Neuronal stem cell (in vitro differentiated cells): ENCODE results near the gene STAB1.
A peak's percentile ranks its signal among the peaks of the same experiment; 100 is the strongest.

Experiments used
- DNase-seq: peaks from one replicate; pipeline ENCODE4 v3.0.0-alpha.2; 2013; ENCODE audit warnings: low spot score
- H2AFZ ChIP-seq: one replicate; pipeline ENCODE4 v1.6.1; 2013; ENCODE audit warnings: mild to moderate bottlenecking, low read length, inconsistent platforms
- H2AK5ac ChIP-seq: 2 replicates; pipeline ENCODE4 v1.6.1; 2013; ENCODE audit warnings: low read depth, mild to moderate bottlenecking, inconsistent platforms, low read length, moderate library complexity, mixed read lengths
- H2BK120ac ChIP-seq: 2 replicates; pipeline ENCODE4 v1.6.1; 2013; ENCODE audit warnings: low read depth, mild to moderate bottlenecking, inconsistent platforms, low read length, moderate library complexity, mixed read lengths
- H2BK12ac ChIP-seq: one replicate; pipeline ENCODE4 v1.6.1; 2013; ENCODE audit warnings: low read length, inconsistent platforms
- H2BK15ac ChIP-seq: 2 replicates; pipeline ENCODE4 v1.6.1; 2013; ENCODE audit warnings: mild to moderate bottlenecking, low read length, inconsistent platforms, mixed read lengths
- H2BK5ac ChIP-seq: one replicate; pipeline ENCODE4 v1.6.1; 2013; ENCODE audit warnings: inconsistent platforms, mild to moderate bottlenecking, low read length, moderate library complexity
- H3K14ac ChIP-seq: one replicate; pipeline ENCODE4 v1.6.1; 2013; ENCODE audit warnings: low read length, inconsistent platforms
- H3K18ac ChIP-seq: 2 replicates; pipeline ENCODE4 v1.6.1; 2013; ENCODE audit warnings: low read length, inconsistent platforms
- H3K23ac ChIP-seq: 2 replicates; pipeline ENCODE4 v1.6.1; 2013; ENCODE audit warnings: low read depth, mild to moderate bottlenecking, mixed read lengths, low read length, inconsistent platforms; ENCODE audit not compliant: poor library complexity
- H3K27ac ChIP-seq: replicated peaks from 3 replicates; pipeline ENCODE4 v1.5.1; 2013; ENCODE audit warnings: low read length, inconsistent platforms
- H3K27me3 ChIP-seq, 3 experiments: 2 replicates each; pipeline ENCODE4 v1.6.1; 2013; ENCODE audit warnings: low read length in 3 of 3, mild to moderate bottlenecking in 2 of 3, inconsistent platforms in 1 of 3, low read depth in 1 of 3, mixed read lengths in 1 of 3, moderate library complexity in 1 of 3; ENCODE audit not compliant: control insufficient read depth in 3 of 3, insufficient read depth in 3 of 3
- H3K36me3 ChIP-seq, 2 donors: replicated peaks in 1 of 2; 2 replicates each; pipeline ENCODE4 v1.6.1; 2013; ENCODE audit warnings: low read length in 2 of 2; ENCODE audit not compliant: control insufficient read depth in 2 of 2, insufficient read depth in 2 of 2
- H3K4ac ChIP-seq: 2 replicates; pipeline ENCODE4 v1.6.1; 2013; ENCODE audit warnings: inconsistent platforms, mild to moderate bottlenecking, low read length, moderate library complexity
- H3K4me1 ChIP-seq, 2 donors: 1 replicate in 1 of 2; 2 replicates in 1 of 2; pipeline ENCODE4 v1.6.1; 2013; ENCODE audit warnings: low read length in 2 of 2, low read depth in 1 of 2; ENCODE audit not compliant: control insufficient read depth in 2 of 2, insufficient read depth in 1 of 2
- H3K4me2 ChIP-seq: one replicate; pipeline ENCODE4 v1.6.1; 2013; ENCODE audit warnings: mild to moderate bottlenecking, low read length, inconsistent platforms; ENCODE audit not compliant: insufficient read depth, poor library complexity, severe bottlenecking
- H3K4me3 ChIP-seq, 2 donors: 2 replicates each; pipeline ENCODE4 v1.5.1; 2013; ENCODE audit warnings: low read length in 2 of 2, mild to moderate bottlenecking in 2 of 2, inconsistent platforms in 1 of 2, moderate library complexity in 1 of 2
- H3K79me1 ChIP-seq: one replicate; pipeline ENCODE4 v1.6.1; 2013; ENCODE audit warnings: low read depth, mild to moderate bottlenecking, inconsistent platforms, low read length, moderate library complexity
- H3K9ac ChIP-seq: one replicate; pipeline ENCODE4 v1.6.1; 2013; ENCODE audit warnings: mild to moderate bottlenecking, low read depth, low read length, inconsistent platforms; ENCODE audit not compliant: poor library complexity
- H3K9me3 ChIP-seq, 2 donors: replicated peaks in 1 of 2; 2 replicates each; pipeline versions ENCODE3 to v1.6.1; 2013; ENCODE audit warnings: low read length in 2 of 2, mild to moderate bottlenecking in 2 of 2, inconsistent platforms in 1 of 2, low read depth in 1 of 2, mixed read lengths in 1 of 2, moderate library complexity in 1 of 2; ENCODE audit not compliant: control insufficient read depth in 2 of 2, insufficient read depth in 1 of 2
- H4K8ac ChIP-seq: one replicate; pipeline ENCODE4 v1.6.1; 2013; ENCODE audit warnings: low read depth, mild to moderate bottlenecking, inconsistent platforms, low read length, moderate library complexity
- H4K91ac ChIP-seq: one replicate; pipeline ENCODE4 v1.6.1; 2013; ENCODE audit warnings: low read length, low read depth, mild to moderate bottlenecking, inconsistent platforms; ENCODE audit not compliant: poor library complexity
- WGBS, 2 donors: extraction: QIAGEN DNeasy Blood & Tissue Kit; methylation state at CpG; one replicate each; pipeline ENCODE4 v1.1.7; 2013; ENCODE audit warnings: missing lambda C conversion rate in 2 of 2, mixed read lengths in 1 of 2; ENCODE audit not compliant: insufficient read length in 2 of 2, insufficient replicate concordance in 1 of 2; ENCODE audit errors: extremely low coverage in 2 of 2; 5-methylcytosine and 5-hydroxymethylcytosine counted together

Gene STAB1

DNA sequence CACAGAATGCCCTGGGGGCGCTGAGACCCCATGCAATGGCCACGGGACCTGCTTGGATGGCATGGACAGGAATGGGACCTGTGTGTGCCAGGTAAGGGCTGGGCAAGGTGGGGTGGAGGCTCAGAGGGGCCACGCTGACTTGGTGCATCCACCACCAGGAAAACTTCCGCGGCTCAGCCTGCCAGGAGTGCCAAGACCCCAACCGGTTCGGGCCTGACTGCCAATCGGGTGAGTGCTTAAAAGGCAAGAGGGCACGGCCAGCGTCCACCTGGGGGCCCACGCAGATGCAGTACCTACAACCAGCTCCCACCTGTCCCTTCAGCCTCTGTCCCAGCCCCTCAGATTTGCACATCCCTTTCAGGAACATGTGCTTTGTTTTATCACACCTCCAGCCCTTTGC is 6.9 kb downstream of the STAB1 start:
- WGBS, 2 donors, result no CpG with 5 or more reads among the region's 11 CpGs
- no peak overlapping the region for H2AFZ ChIP-seq
- no peak overlapping the region for H3K14ac ChIP-seq
- H3K4me1 ChIP-seq, result peaks cover 0 to 13% of the 10 kb centered on the region in 2 donors
- H3K4me3 ChIP-seq, result no peak overlapping the region
- H4K8ac ChIP-seq, result no peak overlapping the region
- peaks cover 2% of the 10 kb centered on the region for H3K79me1 ChIP-seq
- H3K18ac ChIP-seq, result no peak overlapping the region
- no peaks in the 10 kb centered on the region for H3K36me3 ChIP-seq
- peak overlapping the region; percentile 58 for H2AK5ac ChIP-seq
- no peak for DNase-seq
- peak overlapping the region; percentile 22 for H2BK12ac ChIP-seq
- no peak overlapping the region for H3K4ac ChIP-seq
- no peak overlapping the region for H3K23ac ChIP-seq
- H3K9ac ChIP-seq, result no peak overlapping the region
- peaks cover 0 to 22% (median 0%) of the 10 kb centered on the region in 3 experiments for H3K27me3 ChIP-seq
- H2BK120ac ChIP-seq, result no peak overlapping the region
- no peak overlapping the region for H4K91ac ChIP-seq
- H2BK5ac ChIP-seq, result peak overlapping the region; percentile 10
- peak overlapping the region; percentile 58 for H2BK15ac ChIP-seq
- no peak overlapping the region for H3K4me2 ChIP-seq
- H3K9me3 ChIP-seq, result no peaks in the 10 kb centered on the region
- H3K27ac ChIP-seq, result no peak overlapping the region

DNA sequence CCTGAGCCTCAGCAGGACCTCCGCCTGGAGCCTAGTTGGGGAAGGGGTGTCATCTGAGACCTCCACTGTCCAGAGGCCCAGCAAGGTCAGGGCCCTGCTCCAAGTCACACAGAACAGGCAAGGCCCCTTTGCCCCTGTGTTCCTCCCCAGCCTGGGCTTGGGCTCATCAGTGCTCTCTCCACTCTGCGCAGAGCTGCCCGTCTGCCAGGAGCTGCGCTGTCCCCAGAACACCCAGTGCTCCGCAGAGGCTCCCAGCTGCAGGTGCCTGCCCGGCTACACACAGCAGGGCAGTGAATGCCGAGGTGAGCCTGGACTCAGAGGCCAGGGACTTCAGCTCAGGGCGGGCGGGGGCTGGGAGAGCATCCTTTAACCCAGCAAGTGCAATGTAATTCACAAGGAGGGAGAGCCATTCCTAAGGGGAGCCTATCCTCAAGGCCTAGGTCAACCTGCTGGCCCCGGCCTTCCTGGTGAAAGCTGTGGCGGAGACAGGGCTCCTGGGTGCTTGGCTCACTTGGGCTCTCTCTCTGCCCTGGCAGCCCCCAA is 7.7 kb downstream of the STAB1 start:
- no peak overlapping the region for H3K4me3 ChIP-seq
- H3K4me2 ChIP-seq, result no peak overlapping the region
- no CpG with 5 or more reads among the region's 11 CpGs for WGBS, 2 donors
- peak overlapping the region; percentile 49 for H2BK15ac ChIP-seq
- H2BK120ac ChIP-seq, result no peak overlapping the region
- H2AK5ac ChIP-seq, result peak overlapping the region; percentile 96
- H3K23ac ChIP-seq, result no peak overlapping the region
- H4K8ac ChIP-seq, result no peak overlapping the region
- H3K4ac ChIP-seq, result no peak overlapping the region
- no peak overlapping the region for H3K9ac ChIP-seq
- no peak overlapping the region for H3K14ac ChIP-seq
- H2AFZ ChIP-seq, result no peak overlapping the region
- no peak overlapping the region for H3K27ac ChIP-seq
- H3K79me1 ChIP-seq, result peaks cover 2% of the 10 kb centered on the region
- H4K91ac ChIP-seq, result no peak overlapping the region
- peaks cover 0 to 17% of the 10 kb centered on the region in 2 donors for H3K4me1 ChIP-seq
- no peaks in the 10 kb centered on the region for H3K36me3 ChIP-seq
- no peak overlapping the region for H3K18ac ChIP-seq
- DNase-seq, result no peak
- peaks cover 0 to 22% (median 0%) of the 10 kb centered on the region in 3 experiments for H3K27me3 ChIP-seq
- H2BK12ac ChIP-seq, result no peak overlapping the region
- H3K9me3 ChIP-seq, result no peaks in the 10 kb centered on the region
- no peak overlapping the region for H2BK5ac ChIP-seq

DNA sequence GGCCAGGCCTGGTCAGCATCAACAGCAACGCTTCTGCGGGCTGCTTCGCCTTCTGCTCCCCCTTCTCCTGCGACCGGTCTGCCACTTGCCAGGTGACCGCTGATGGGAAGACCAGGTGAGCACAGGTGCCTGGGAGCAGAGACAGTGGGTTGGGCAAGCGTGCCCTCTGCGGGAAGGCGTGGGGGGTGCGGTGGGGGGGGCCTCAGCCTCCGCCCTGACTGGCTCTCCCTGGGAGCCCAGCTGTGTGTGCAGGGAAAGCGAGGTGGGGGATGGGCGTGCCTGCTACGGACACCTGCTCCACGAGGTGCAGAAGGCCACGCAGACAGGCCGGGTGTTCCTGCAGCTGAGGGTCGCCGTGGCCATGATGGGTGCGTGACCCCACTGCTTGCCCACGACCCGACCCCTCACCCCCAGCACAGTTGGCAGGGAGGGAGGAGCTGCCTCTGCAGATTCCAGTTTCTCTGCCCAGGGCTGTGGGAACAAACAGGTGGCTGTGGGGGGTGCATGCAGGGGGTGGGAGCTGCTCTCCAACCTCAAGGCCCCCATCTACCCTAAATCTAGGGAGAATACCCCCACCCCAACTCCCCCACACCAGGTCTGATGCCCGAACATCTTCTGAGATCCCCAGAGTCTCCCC is 8.8 kb downstream of the STAB1 start:
- peak overlapping the region; percentile 96 for H2AK5ac ChIP-seq
- no peaks in the 10 kb centered on the region for H3K9me3 ChIP-seq
- no peak overlapping the region for H3K9ac ChIP-seq
- H3K27me3 ChIP-seq, result peaks cover 0 to 21% (median 0%) of the 10 kb centered on the region in 3 experiments
- H3K36me3 ChIP-seq, result no peaks in the 10 kb centered on the region
- no peak overlapping the region for H4K8ac ChIP-seq
- no peak overlapping the region for H3K4me2 ChIP-seq
- WGBS, 2 donors, result no CpG with 5 or more reads among the region's 23 CpGs
- no peak overlapping the region for H3K27ac ChIP-seq
- DNase-seq, result no peak
- H2BK12ac ChIP-seq, result no peak overlapping the region
- H3K4me1 ChIP-seq, result peaks cover 0 to 17% of the 10 kb centered on the region in 2 donors
- H4K91ac ChIP-seq, result no peak overlapping the region
- no peak overlapping the region for H2AFZ ChIP-seq
- H2BK120ac ChIP-seq, result no peak overlapping the region
- H2BK5ac ChIP-seq, result peak overlapping the region; percentile 13
- H3K79me1 ChIP-seq, result peaks cover 2% of the 10 kb centered on the region
- peak overlapping the region; percentile 65 for H3K23ac ChIP-seq
- peak overlapping the region; percentile 84 for H3K4ac ChIP-seq
- peak overlapping the region; percentile 89 for H3K18ac ChIP-seq
- peak overlapping the region; percentile 91 for H2BK15ac ChIP-seq
- H3K4me3 ChIP-seq, result no peak overlapping the region
- no peak overlapping the region for H3K14ac ChIP-seq

DNA sequence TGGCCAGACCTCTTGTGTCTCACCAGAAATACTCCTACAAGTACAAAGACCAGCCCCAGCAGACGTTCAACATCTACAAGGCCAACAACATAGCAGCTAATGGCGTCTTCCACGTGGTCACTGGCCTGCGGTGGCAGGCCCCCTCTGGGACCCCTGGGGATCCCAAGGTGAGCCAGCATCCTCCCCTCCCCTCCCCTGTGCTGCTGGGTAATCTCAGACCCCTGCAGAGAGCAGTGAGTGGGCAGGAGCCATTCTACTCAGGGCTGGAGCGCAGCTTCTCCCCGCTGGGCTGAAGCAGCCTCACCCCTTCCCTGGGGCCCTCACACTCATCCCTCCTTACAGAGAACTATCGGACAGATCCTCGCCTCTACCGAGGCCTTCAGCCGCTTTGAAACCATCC is 9.8 kb downstream of the STAB1 start:
- peaks cover 0 to 17% of the 10 kb centered on the region in 2 donors for H3K4me1 ChIP-seq
- H2BK15ac ChIP-seq, result peak overlapping the region; percentile 39
- no peak overlapping the region for H3K4me2 ChIP-seq
- no peak overlapping the region for H3K9ac ChIP-seq
- H3K4me3 ChIP-seq, result no peak overlapping the region
- H3K9me3 ChIP-seq, result no peaks in the 10 kb centered on the region
- no peak overlapping the region for H2BK120ac ChIP-seq
- H2AK5ac ChIP-seq, result peak overlapping the region; percentile 84
- no peak overlapping the region for H2BK5ac ChIP-seq
- H4K8ac ChIP-seq, result no peak overlapping the region
- peak overlapping the region; percentile 58 for H3K18ac ChIP-seq
- no peak overlapping the region for H2AFZ ChIP-seq
- peaks cover 2% of the 10 kb centered on the region for H3K79me1 ChIP-seq
- H3K14ac ChIP-seq, result no peak overlapping the region
- no peak overlapping the region for H4K91ac ChIP-seq
- peaks cover 0 to 25% (median 0%) of the 10 kb centered on the region in 3 experiments for H3K27me3 ChIP-seq
- DNase-seq, result no peak
- H3K23ac ChIP-seq, result no peak overlapping the region
- no peak overlapping the region for H2BK12ac ChIP-seq
- H3K4ac ChIP-seq, result no peak overlapping the region
- WGBS, 2 donors, result no CpG with 5 or more reads among the region's 10 CpGs
- no peaks in the 10 kb centered on the region for H3K36me3 ChIP-seq
- H3K27ac ChIP-seq, result no peak overlapping the region
